Activated CD4-positive, alpha-beta T cell treated with anti-CD3 and anti-CD28 coated beads, Interleukin-2, amount 10 ng/mL, durations not matched to agents 24 days and 14 days (primary cell): ENCODE data around the gene OR52E5. TPM values are rescaled to one million over a fixed set of nuclear protein-coding genes. Genes with fewer than 3 reads are reported as not detected.

ENCODE experiments used
- DNase-seq: peaks from one replicate; pipeline ENCODE4 v3.0.0; 2022
- H3K27ac Mint-ChIP-seq: one replicate; pipeline ENCODE4 v1.8.0; 2022; ENCODE audit warnings: mild to moderate bottlenecking, mixed read lengths
- H3K27me3 Mint-ChIP-seq: one replicate; pipeline ENCODE4 v1.8.0; 2022; ENCODE audit warnings: mixed read lengths
- H3K36me3 Mint-ChIP-seq: one replicate; pipeline ENCODE4 v1.8.0; 2022; ENCODE audit warnings: low read depth, mild to moderate bottlenecking, mixed read lengths
- H3K4me1 Mint-ChIP-seq: one replicate; pipeline ENCODE4 v1.8.0; 2021; ENCODE audit warnings: mixed read lengths
- H3K4me3 Mint-ChIP-seq: one replicate; pipeline ENCODE4 v1.8.0; 2022; ENCODE audit warnings: mild to moderate bottlenecking, moderate library complexity, mixed read lengths
- H3K9me3 Mint-ChIP-seq: one replicate; pipeline ENCODE4 v1.8.0; 2021; ENCODE audit warnings: mixed read lengths
- intact Hi-C: fragments of 100-400 bp; cut with micrococcal nuclease; formaldehyde crosslinking; loops from one replicate; pipeline ENCODE4 v1.15.1; 2023
- total RNA-seq: library from RNA; stranded (reverse); gene quantifications from 2 replicates; pipeline ENCODE4 v1.2.3, GENCODE V29; 2022

The OR52E5 gene
- total RNA-seq, 1 donor from 2014 or later = not detected

DNA sequence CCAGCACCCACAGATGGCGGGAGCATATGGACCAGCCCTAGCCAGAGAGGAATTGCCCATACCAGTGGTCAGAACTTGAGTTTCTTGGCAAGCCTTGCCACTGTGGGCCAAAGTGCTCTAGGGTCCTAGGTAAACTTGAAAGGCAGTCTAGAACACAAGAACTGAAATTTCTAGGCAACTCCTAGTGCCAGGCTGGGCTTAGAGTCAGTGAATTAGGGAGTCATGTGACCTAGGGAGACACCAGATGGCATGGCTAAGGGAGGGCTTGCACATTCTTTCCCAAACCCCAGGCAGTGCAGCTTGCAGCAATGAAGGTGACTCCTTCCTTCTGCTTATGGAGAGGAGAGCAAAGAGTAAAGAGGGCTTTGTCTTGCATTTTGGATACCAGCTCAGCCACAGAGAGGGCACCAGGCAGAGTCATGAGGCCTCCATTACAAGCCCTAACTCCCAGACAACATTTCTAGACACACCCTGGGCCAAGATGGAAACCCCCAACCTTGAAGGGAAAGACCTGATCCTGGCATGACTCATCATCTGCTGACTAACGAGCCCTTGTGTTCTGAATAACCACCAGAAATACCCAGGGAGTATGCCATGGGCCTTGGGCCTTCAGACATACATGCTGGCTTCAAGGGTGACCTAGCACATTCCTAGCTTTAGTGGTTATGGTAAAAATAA lies 29.9 kb downstream of the OR52E5 start:
- no peak overlapping the region for H3K27ac Mint-ChIP-seq
- peaks cover 6% of the 10 kb centered on the region for H3K9me3 Mint-ChIP-seq
- no peak for DNase-seq
- no peak overlapping the region for H3K4me3 Mint-ChIP-seq
- intact Hi-C loops = no loop called here
- no peaks in the 10 kb centered on the region for H3K36me3 Mint-ChIP-seq
- H3K27me3 Mint-ChIP-seq = no peaks in the 10 kb centered on the region
- no peaks in the 10 kb centered on the region for H3K4me1 Mint-ChIP-seq

DNA sequence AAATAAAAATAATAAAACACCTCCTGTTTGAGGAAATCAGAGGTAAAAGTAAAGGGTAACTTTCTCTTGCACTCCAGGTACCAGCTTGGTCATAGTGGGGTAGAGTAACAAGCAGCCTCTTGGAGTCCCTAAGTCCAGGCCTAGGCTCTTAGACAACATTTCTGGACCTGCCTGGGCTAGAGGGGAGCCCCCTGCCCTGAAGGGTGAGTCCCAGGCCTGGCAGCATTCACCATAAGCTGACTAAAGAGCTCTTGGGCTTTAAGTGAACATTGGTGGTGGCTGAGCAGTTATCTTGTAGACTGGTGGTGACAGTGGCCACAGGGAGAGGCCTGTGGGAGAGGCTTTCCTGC lies 30.4 kb downstream of the OR52E5 start:
- Mint-ChIP-seq H3K27ac (no peak overlapping the region), H3K36me3 (no peaks in the 10 kb centered on the region), H3K9me3 (peaks cover 9% of the 10 kb centered on the region), H3K27me3 (no peaks in the 10 kb centered on the region), H3K4me1 (no peaks in the 10 kb centered on the region), H3K4me3 (no peak overlapping the region)
- DNase-seq = no peak
- intact Hi-C loops = no loop called here

DNA sequence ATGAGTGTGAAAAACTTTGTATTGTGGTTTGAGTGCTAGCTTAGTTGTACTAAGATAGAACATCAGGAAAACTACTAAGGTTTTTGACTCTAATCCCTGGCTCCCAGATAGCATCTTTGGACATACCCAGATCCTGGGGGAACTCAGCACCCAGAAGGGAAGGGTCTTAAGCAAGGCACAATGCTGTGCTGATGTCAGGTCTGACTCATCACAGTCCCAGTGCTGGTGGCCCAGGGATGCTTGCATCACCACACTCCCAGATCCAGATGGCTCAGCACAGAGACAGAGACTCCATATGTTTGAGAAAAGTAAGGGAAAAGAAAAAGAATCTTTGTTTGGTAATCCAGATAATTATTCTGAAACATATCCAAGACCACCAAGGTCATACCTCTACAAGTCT lies 30.8 kb downstream of the OR52E5 start:
- Mint-ChIP-seq H3K36me3 (no peaks in the 10 kb centered on the region), H3K9me3 (peaks cover 12% of the 10 kb centered on the region), H3K27me3 (no peaks in the 10 kb centered on the region), H3K4me3 (no peak overlapping the region), H3K27ac (no peak overlapping the region), H3K4me1 (no peaks in the 10 kb centered on the region)
- DNase-seq = no peak
- intact Hi-C loops = no loop called here

DNA sequence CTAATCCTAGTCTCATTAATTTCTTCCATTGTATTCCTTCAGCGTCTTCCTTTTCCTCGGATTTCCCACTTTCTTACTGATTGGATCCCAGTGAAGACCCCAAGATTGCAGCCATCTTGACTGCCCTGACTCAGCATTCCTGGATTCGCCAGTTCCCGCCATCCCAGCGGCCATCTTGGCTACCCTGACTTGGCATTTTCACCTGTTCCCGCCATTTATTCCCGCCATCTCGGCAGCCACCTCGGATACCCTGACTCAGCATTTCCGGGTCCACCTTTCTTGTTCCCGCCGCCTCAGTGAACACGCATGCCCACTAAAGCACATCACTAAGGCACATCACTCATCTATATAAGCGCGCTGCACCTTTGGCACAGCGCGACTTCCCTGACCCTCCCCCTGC lies 35.3 kb downstream of the OR52E5 start:
- Mint-ChIP-seq H3K9me3 (peaks cover 19% of the 10 kb centered on the region), H3K27ac (no peak overlapping the region), H3K4me1 (no peaks in the 10 kb centered on the region), H3K4me3 (no peak overlapping the region), H3K27me3 (no peaks in the 10 kb centered on the region), H3K36me3 (no peaks in the 10 kb centered on the region)
- intact Hi-C loops = no loop called here
- no peak for DNase-seq

DNA sequence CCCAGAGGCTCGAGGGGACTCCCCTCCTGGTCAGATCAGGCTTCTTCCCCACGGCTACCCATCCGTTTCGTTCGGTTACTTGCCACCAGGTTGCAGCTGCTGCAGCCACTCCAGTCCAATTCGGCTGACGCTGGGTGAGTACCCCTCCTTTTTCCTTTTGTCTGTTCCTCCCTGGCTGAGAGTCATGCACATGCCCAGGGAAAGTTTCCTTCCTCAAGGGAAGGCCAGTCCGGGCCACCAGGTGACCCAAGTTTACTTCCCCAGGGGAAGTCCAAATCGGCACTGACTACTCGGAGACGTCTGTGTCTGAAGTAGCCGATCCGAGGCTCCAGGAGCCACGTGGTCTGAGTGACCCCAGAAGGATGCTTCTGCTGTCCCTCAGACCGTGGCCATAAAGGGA lies 35.8 kb downstream of the OR52E5 start:
- Mint-ChIP-seq H3K27me3 (no peaks in the 10 kb centered on the region), H3K36me3 (no peaks in the 10 kb centered on the region), H3K4me1 (no peaks in the 10 kb centered on the region), H3K27ac (no peak overlapping the region), H3K4me3 (no peak overlapping the region), H3K9me3 (peaks cover 19% of the 10 kb centered on the region)
- DNase-seq = no peak
- intact Hi-C loops = no loop called here

DNA sequence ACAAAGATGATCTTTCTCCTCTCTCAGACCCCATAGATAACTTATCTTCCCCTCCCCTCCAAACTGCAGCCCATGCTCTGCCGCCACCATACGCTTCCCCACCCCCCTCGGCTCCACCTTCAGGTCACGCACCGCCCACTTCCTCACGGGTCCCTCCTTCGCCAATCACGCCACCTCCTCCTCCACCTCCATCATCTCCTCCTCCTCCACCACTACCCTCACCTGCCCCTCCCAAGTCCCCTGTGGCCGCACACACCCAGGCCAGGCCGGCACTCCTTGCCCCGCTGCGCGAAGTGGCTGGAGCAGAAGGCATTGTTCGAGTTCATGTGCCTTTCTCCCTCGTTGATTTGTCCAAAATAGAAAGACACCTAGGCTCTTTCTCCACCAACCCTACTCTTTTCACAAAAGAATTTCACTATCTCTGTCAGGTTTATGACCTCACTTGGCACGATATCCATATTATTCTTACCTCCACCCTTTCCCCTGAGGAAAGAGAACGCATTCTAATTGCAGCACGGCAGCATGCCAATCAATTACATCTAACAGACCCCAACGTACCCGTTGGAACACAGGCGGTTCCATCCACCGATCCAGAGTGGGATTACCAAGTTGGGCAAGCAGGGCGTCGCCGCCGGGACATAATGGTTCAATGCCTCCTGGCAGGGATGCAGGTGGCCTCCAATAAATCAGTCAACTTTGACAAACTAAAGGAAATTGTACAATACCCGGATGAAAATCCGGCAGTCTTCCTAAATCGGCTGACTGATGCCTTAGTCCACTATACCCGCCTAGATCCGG lies 36.8 kb downstream of the OR52E5 start:
- no peak overlapping the region for H3K27ac Mint-ChIP-seq
- intact Hi-C loops = no loop called here
- H3K9me3 Mint-ChIP-seq = peaks cover 13% of the 10 kb centered on the region
- H3K27me3 Mint-ChIP-seq = no peaks in the 10 kb centered on the region
- no peak overlapping the region for H3K4me3 Mint-ChIP-seq
- no peaks in the 10 kb centered on the region for H3K4me1 Mint-ChIP-seq
- DNase-seq = peak; percentile 39
- H3K36me3 Mint-ChIP-seq = no peaks in the 10 kb centered on the region

DNA sequence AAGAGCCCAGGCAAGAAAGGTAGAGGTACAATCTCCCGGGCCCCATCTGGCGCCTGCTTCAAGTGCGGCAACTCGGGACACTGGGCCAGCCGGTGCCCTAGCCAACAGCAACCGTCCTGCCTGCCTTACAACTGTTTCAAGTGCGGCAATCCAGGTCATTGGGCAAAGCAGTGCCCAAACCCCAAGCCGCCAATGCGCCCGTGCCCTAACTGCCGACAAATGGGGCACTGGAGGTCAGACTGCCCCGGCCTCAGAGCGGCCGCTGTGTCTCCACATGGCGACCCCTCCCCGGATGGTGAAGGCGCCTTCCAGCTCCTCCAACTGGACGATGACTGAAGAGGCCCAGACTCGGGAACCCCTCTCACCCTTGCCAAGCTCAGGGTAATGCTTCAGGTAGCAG lies 37.6 kb downstream of the OR52E5 start:
- no peaks in the 10 kb centered on the region for H3K4me1 Mint-ChIP-seq

DNA sequence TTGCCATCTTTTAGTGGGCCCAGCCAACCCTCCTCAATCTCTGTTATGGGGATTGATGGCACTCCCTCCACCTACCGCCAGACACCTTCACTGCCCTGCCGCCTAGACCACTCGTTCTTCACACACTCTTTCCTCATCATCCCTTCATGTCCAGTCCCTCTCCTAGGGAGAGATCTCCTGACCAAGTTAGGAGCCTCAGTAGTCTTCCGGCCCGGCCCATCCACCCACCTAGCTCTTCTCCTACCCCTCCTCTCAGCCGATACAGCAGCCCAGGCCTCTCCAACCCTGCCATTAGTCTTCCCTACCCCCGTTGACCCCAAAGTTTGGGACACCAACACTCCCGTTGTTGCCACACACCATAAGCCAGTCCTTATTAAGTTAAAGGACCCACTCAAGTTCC lies 38.1 kb downstream of the OR52E5 start:
- Mint-ChIP-seq H3K9me3 (peaks cover 13% of the 10 kb centered on the region), H3K27ac (no peak overlapping the region), H3K4me1 (no peaks in the 10 kb centered on the region), H3K36me3 (no peaks in the 10 kb centered on the region), H3K27me3 (no peaks in the 10 kb centered on the region), H3K4me3 (no peak overlapping the region)
- intact Hi-C loops = no loop called here
- DNase-seq = no peak

More for the DNA sequence above, 37.6 kb downstream of the OR52E5 start:
- no peaks in the 10 kb centered on the region for H3K36me3 Mint-ChIP-seq
- peaks cover 13% of the 10 kb centered on the region for H3K9me3 Mint-ChIP-seq
- no peak overlapping the region for H3K4me3 Mint-ChIP-seq
- no peaks in the 10 kb centered on the region for H3K27me3 Mint-ChIP-seq
- DNase-seq = no peak
- H3K27ac Mint-ChIP-seq = no peak overlapping the region
- intact Hi-C loops = no loop called here

DNA sequence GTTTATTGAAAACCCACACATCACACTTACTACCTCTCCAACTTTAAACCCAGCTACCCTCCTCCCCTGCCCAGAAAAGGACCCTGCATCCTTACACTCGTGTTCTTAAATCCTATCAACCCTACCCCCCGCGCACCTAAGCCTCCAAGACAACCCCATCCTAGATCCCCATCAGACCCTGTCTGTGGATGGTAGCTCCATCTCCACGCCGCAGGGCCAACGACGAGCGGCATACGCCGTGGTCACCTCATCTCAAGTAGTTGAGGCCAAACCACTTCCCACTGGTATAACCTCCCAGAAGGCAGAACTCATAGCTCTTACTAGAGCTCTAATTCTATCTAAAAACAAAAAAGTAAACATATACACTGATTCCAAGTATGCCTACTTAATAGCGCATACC lies 39.7 kb downstream of the OR52E5 start:
- Mint-ChIP-seq H3K9me3 (peaks cover 13% of the 10 kb centered on the region), H3K4me3 (no peak overlapping the region)

DNA sequence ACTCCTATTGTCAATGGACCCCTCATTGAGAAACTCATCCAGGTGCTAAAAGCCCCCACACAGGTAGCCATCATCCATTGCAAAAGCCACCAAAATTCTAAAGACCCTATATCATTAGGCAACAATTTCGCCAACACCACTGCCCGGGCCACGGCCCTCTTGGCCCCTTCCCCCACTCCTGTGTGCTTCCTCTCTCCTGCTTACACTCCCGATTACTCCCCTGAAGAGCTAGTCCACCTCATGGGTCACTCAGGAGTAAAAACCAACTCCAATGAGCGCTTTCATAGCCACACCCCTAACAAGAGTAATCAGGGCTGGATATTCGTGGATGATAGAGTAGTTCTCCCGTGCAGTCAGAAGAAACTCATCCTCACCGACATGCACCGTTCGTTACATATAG lies 40.1 kb downstream of the OR52E5 start:
- H3K9me3 Mint-ChIP-seq = peaks cover 13% of the 10 kb centered on the region
- H3K4me3 Mint-ChIP-seq = no peak overlapping the region
- no peaks in the 10 kb centered on the region for H3K27me3 Mint-ChIP-seq
- intact Hi-C loops = no loop called here
- H3K27ac Mint-ChIP-seq = no peak overlapping the region
- H3K4me1 Mint-ChIP-seq = no peaks in the 10 kb centered on the region
- no peak for DNase-seq
- no peaks in the 10 kb centered on the region for H3K36me3 Mint-ChIP-seq

More for the DNA sequence above, 39.7 kb downstream of the OR52E5 start:
- Mint-ChIP-seq H3K36me3 (no peaks in the 10 kb centered on the region), H3K4me1 (no peaks in the 10 kb centered on the region), H3K27ac (no peak overlapping the region), H3K27me3 (no peaks in the 10 kb centered on the region)
- no peak for DNase-seq
- intact Hi-C loops = no loop called here

DNA sequence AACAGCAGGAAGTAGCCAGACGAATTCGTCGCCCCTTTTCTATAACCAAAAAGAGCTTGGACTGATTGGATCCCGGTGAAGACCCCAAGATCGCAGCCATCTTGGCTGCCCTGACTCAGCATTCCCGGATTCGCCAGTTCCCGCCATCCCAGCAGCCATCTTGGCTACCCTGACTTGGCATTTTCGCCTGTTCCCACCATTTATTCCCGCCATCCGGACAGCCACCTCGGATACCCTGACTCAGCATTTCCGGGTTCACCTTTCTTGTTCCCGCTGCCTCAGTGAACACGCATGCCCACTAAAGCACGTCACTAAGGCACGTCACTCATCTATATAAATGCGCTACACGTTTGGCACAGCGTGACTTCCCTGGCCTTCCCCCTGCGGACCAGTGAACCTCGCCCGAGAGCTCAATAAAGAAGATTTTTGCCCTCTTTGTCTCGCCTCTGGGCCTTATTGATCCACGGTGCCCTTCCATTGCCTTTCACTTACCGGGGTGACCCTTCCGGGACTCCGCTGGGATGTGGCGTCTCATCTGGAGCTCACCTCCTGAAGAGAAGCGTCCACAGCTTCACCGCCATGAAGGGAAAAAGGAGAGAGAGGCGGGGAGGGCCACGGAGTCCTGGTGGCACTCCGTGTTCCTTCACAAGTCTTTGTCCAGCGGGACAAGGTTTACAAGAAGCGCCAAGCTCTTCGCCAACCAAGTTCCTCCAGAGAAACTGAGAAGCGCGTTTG lies 45.0 kb downstream of the OR52E5 start:
- H3K27ac Mint-ChIP-seq = no peak overlapping the region
- no peak overlapping the region for H3K4me3 Mint-ChIP-seq
- H3K27me3 Mint-ChIP-seq = peaks cover 2% of the 10 kb centered on the region
- no peaks in the 10 kb centered on the region for H3K4me1 Mint-ChIP-seq
- intact Hi-C loops = no loop called here
- no peaks in the 10 kb centered on the region for H3K9me3 Mint-ChIP-seq
- DNase-seq = no peak
- no peaks in the 10 kb centered on the region for H3K36me3 Mint-ChIP-seq

DNA sequence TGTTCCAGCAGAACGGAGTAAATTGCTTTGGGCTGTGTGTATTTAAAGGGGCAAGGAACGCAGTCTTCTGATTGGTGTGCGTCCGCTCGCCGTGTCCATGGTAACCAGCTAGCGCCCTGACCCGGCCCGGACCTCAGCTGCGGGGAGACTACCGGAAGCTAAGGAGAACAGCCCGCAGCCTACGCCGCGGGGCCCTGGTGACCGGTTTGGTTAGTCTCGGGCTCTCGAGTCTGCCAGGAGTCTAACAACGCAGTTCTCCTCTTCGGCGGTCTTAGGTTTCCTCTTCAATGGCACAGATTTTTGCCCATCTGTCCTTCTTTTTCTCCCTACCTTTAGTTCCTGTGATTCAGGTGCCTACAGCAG lies 45.6 kb downstream of the OR52E5 start:
- Mint-ChIP-seq H3K4me3 (no peak overlapping the region), H3K27ac (no peak overlapping the region), H3K9me3 (no peaks in the 10 kb centered on the region), H3K4me1 (no peaks in the 10 kb centered on the region), H3K27me3 (peaks cover 2% of the 10 kb centered on the region), H3K36me3 (no peaks in the 10 kb centered on the region)
- intact Hi-C loops = no loop called here
- DNase-seq = no peak

DNA sequence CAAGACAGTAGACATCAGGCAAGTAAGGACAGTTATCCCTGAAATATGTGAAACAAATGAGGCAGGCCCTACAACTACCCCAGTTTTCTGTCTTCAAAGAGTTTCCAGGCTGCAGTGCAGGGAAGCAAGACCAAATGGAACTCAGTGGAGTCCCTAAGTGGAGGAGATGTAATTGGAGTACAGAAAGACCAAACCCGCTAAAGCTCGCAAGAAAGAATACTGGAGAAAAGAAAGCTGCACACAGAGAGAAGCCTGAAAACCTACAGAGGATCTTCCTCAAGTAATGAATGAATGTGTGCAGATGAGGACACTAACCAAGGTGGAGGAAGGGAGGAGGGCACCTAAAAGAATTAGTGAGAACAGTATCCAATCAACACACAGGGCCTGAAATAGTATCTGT lies 47.7 kb downstream of the OR52E5 start:
- intact Hi-C loops = no loop called here
- DNase-seq = no peak
- no peak overlapping the region for H3K27ac Mint-ChIP-seq
- no peak overlapping the region for H3K4me3 Mint-ChIP-seq
- no peaks in the 10 kb centered on the region for H3K36me3 Mint-ChIP-seq
- peaks cover 4% of the 10 kb centered on the region for H3K27me3 Mint-ChIP-seq
- no peaks in the 10 kb centered on the region for H3K9me3 Mint-ChIP-seq
- H3K4me1 Mint-ChIP-seq = no peaks in the 10 kb centered on the region

DNA sequence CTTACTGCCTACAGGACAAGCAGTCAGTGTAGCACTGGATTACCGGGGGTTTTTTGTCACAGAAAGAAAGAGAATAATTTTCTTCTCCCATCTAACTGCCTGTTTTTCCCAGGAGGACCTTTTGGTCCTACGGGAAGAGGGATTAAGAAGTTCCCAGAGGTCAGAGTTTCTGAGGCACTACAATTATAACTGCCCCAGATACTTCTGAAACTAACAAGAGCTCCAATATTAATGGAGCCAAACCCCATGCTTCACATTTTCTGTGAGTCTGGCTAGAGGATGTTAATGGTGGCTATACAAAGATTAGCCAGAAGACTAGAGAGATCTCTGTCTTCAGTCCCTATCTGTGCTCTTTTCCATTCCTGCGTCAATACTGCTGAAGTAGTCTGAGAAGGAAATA lies 48.9 kb downstream of the OR52E5 start, which contains the start of gene OR56A3:
TSS of gene OR56A3 (plus strand) at position 301 of the 400 bp plus-strand sequence. CDS start 5,096 bp downstream, outside the sequence.
- Mint-ChIP-seq H3K9me3 (no peaks in the 10 kb centered on the region), H3K36me3 (no peaks in the 10 kb centered on the region), H3K4me1 (no peaks in the 10 kb centered on the region), H3K4me3 (no peak within 1 kb of the TSS), H3K27me3 (peaks cover 4% of the 10 kb centered on the region), H3K27ac (no peak within 1 kb of the TSS)
- DNase-seq = no peak
- intact Hi-C loops = no loop called here
